ENCODE results near the gene METTL8. TPM values are rescaled to one million over a fixed set of nuclear protein-coding genes. Genes with fewer than 3 reads are reported as not detected.

METTL8 gene
- total and polyA plus RNA-seq, 9 donors = 4.5 to 33.0 (median 17.2) TPM

GRCh38 chr2:171409436-171409971 lies 24.3 kb downstream of the METTL8 start:
- no peak for TF ChIP-seq POLR2A (IDR thresholded peaks at IDR 0.05)
- no peak for TF ChIP-seq EP300 (IDR thresholded peaks at IDR 0.05)
- TF ChIP-seq CTCF (IDR thresholded peaks at IDR 0.05) = no peak
- no peak for DNase-seq
- Histone ChIP-seq H3K27me3 (no peaks in the 10 kb centered on the region), H3K9me3 (no peaks in the 10 kb centered on the region), H3K36me3 (no peaks in the 10 kb centered on the region), H3K27ac (no peak overlapping the region), H3K4me1 (ENCODE audit: insufficient read depth) (no peaks in the 10 kb centered on the region), H3K4me3 (no peak overlapping the region)
- intact Hi-C loops (cut with DNase I) = no loop called here
- WGBS, 3 donors = 72 to 78% (median 78%) methylated on average over 8 of the region's 8 CpGs

GRCh38 chr2:171407676-171408044 lies 26.1 kb downstream of the METTL8 start:
- no peaks in the 10 kb centered on the region for H3K27me3 ChIP-seq
- intact Hi-C loops (cut with DNase I) = no loop called here
- TF ChIP-seq POLR2A (IDR thresholded peaks at IDR 0.05) = no peak
- no peaks in the 10 kb centered on the region for H3K36me3 ChIP-seq
- no peak for DNase-seq
- no peak overlapping the region for H3K4me3 ChIP-seq
- no peaks in the 10 kb centered on the region for H3K4me1 ChIP-seq (ENCODE audit: insufficient read depth)
- H3K9me3 ChIP-seq = no peaks in the 10 kb centered on the region
- no peak overlapping the region for H3K27ac ChIP-seq
- 97 to 100% (median 99%) methylated on average over 1 of the region's 1 CpG for WGBS, 3 donors

- Histone ChIP-seq H3K9me3 (no peaks in the 10 kb centered on the region), H3K4me3 (no peak overlapping the region), H3K27me3 (no peaks in the 10 kb centered on the region), H3K4me1 (ENCODE audit: insufficient read depth) (no peaks in the 10 kb centered on the region), H3K27ac (no peak overlapping the region), H3K36me3 (no peaks in the 10 kb centered on the region)
- no peak for TF ChIP-seq EP300 (IDR thresholded peaks at IDR 0.05)
- no peak for TF ChIP-seq POLR2A (IDR thresholded peaks at IDR 0.05)
- no peak for TF ChIP-seq CTCF (IDR thresholded peaks at IDR 0.05)
- DNase-seq = no peak
- WGBS, 3 donors = 90 to 94% (median 93%) methylated on average over 4 of the region's 4 CpGs
- intact Hi-C loops (cut with DNase I) = no loop called here
Observed at GRCh38 chr2:171407030-171407675, 26.6 kb downstream of the METTL8 start.

GRCh38 chr2:171406044-171406443 lies 27.7 kb downstream of the METTL8 start:
- no peak for DNase-seq
- no peaks in the 10 kb centered on the region for H3K4me1 ChIP-seq (ENCODE audit: insufficient read depth)
- 90 to 95% (median 91%) methylated on average over 1 of the region's 1 CpG for WGBS, 3 donors
- H3K27ac ChIP-seq = no peak overlapping the region
- H3K36me3 ChIP-seq = no peaks in the 10 kb centered on the region
- intact Hi-C loops (cut with DNase I) = no loop called here
- no peaks in the 10 kb centered on the region for H3K27me3 ChIP-seq
- H3K4me3 ChIP-seq = no peak overlapping the region
- TF ChIP-seq POLR2A (IDR thresholded peaks at IDR 0.05) = no peak
- TF ChIP-seq CTCF (IDR thresholded peaks at IDR 0.05) = no peak
- no peak for TF ChIP-seq EP300 (IDR thresholded peaks at IDR 0.05)
- H3K9me3 ChIP-seq = no peaks in the 10 kb centered on the region

GRCh38 chr2:171405546-171405945 lies 28.2 kb downstream of the METTL8 start:
- TF ChIP-seq EP300 (IDR thresholded peaks at IDR 0.05) (no peak), POLR2A (IDR thresholded peaks at IDR 0.05) (no peak), CTCF (IDR thresholded peaks at IDR 0.05) (no peak)
- 91 to 100% (median 98%) methylated on average over 1 of the region's 1 CpG for WGBS, 3 donors

More at GRCh38 chr2:171405546-171405945, 28.2 kb downstream of the METTL8 start:
- Histone ChIP-seq H3K4me1 (ENCODE audit: insufficient read depth) (no peaks in the 10 kb centered on the region), H3K9me3 (no peaks in the 10 kb centered on the region), H3K27ac (no peak overlapping the region), H3K4me3 (no peak overlapping the region), H3K27me3 (no peaks in the 10 kb centered on the region), H3K36me3 (no peaks in the 10 kb centered on the region)
- no peak for DNase-seq
- intact Hi-C loops (cut with DNase I) = no loop called here
